H1 (cell line): ENCODE results near the gene PNRC1. TPM values are rescaled to one million over a fixed set of nuclear protein-coding genes. Genes with fewer than 3 reads are reported as not detected.

Source experiments
- CTCF ChIA-PET: fragments of 300-600 bp; sonication (Branson Sonifier 250); formaldehyde crosslinking; loops from one replicate; lab custom pipeline; 2021; ENCODE audit not compliant: partially characterized antibody; lab: Charles Lee
- POLR2A ChIA-PET: fragments of 300-600 bp; sonication (Branson Sonifier 250); formaldehyde crosslinking; loops from one replicate; lab custom pipeline; 2021; ENCODE audit warnings: inconsistent platforms; ENCODE audit not compliant: partially characterized antibody; lab: Charles Lee
- DNase-seq, 2 experiments: peaks; one replicate each; pipeline versions ENCODE4 v3.0.0 to v3.0.0-alpha.2; 2010 to 2022; ENCODE audit warnings: low spot score in 2 of 2, low read depth in 1 of 2, mixed read lengths in 1 of 2
- FAIRE-seq: peaks from 2 replicates; lab custom pipeline; 2011; peaks lifted over from hg19 to GRCh38; lab: Jason Lieb, UNC
- H2AFZ ChIP-seq: 2 replicates; pipeline ENCODE4 v1.8.1; 2012; ENCODE audit warnings: low read length, inconsistent platforms
- H2AK5ac ChIP-seq: 2 replicates; pipeline ENCODE4 v1.6.1; 2013; ENCODE audit warnings: low read depth, low read length
- H2BK120ac ChIP-seq: replicated peaks from 2 replicates; pipeline ENCODE3; 2013; ENCODE audit warnings: low read depth, low read length, inconsistent platforms
- H2BK12ac ChIP-seq: 2 replicates; pipeline ENCODE4 v1.6.1; 2013; ENCODE audit warnings: low read depth, low read length
- H2BK15ac ChIP-seq: 2 replicates; pipeline ENCODE4 v1.6.1; 2013; ENCODE audit warnings: low read length
- H2BK20ac ChIP-seq: 2 replicates; pipeline ENCODE4 v1.6.1; 2013; ENCODE audit warnings: low read length
- H2BK5ac ChIP-seq: 2 replicates; pipeline ENCODE4 v1.6.1; 2013; ENCODE audit warnings: low read depth, low read length
- H3K14ac ChIP-seq: 2 replicates; pipeline ENCODE4 v1.6.1; 2013; ENCODE audit warnings: inconsistent platforms; ENCODE audit not compliant: insufficient read length
- H3K18ac ChIP-seq: 2 replicates; pipeline ENCODE4 v1.6.1; 2013; ENCODE audit warnings: low read length; ENCODE audit errors: extremely low read depth
- H3K23ac ChIP-seq: 2 replicates; pipeline ENCODE4 v1.6.1; 2013; ENCODE audit warnings: inconsistent platforms; ENCODE audit not compliant: insufficient read length
- H3K23me2 ChIP-seq: 2 replicates; pipeline ENCODE4 v1.6.1; 2013; ENCODE audit warnings: low read depth, low read length
- H3K27ac ChIP-seq: 2 replicates; pipeline ENCODE4 v1.6.1; 2011; ENCODE audit warnings: low read depth, low read length, inconsistent platforms
- H3K27me3 ChIP-seq, 4 experiments: replicated peaks in 1 of 4; 1 replicate in 1 of 4; 2 replicates in 3 of 4; pipeline versions ENCODE4 v1.6.1 to v1.8.1; 2011 to 2013; ENCODE audit warnings: low read length in 3 of 4, mild to moderate bottlenecking in 3 of 4, inconsistent platforms in 2 of 4, mixed read lengths in 2 of 4, moderate library complexity in 1 of 4; ENCODE audit not compliant: control insufficient read depth in 3 of 4, insufficient read depth in 3 of 4; ENCODE audit errors: extremely low read depth in 1 of 4
- H3K36me3 ChIP-seq, 4 experiments: 2 replicates each; pipeline versions ENCODE4 v1.6.1 to v1.8.1; 2011 to 2013; ENCODE audit warnings: mild to moderate bottlenecking in 4 of 4, low read length in 3 of 4, moderate library complexity in 2 of 4, control low read depth in 1 of 4, inconsistent platforms in 1 of 4; ENCODE audit not compliant: insufficient read depth in 4 of 4, control insufficient read depth in 2 of 4
- H3K4ac ChIP-seq: replicated peaks from 2 replicates; pipeline ENCODE3; 2013; ENCODE audit warnings: low read length, low read depth, mixed read lengths, inconsistent platforms; ENCODE audit not compliant: insufficient read length
- H3K4me1 ChIP-seq, 4 experiments: replicated peaks in 1 of 4; 1 replicate in 1 of 4; 2 replicates in 3 of 4; pipeline versions ENCODE4 v1.6.1 to v1.8.1; 2011 to 2013; ENCODE audit warnings: low read length in 3 of 4, inconsistent platforms in 2 of 4, mixed read lengths in 1 of 4; ENCODE audit not compliant: insufficient read depth in 4 of 4, control insufficient read depth in 3 of 4
- H3K4me2 ChIP-seq, 2 experiments: 2 replicates each; pipeline versions ENCODE4 v1.6.1 to v1.8.1; 2011 to 2013; ENCODE audit warnings: low read depth in 2 of 2, low read length in 2 of 2, control low read depth in 1 of 2, inconsistent platforms in 1 of 2, mild to moderate bottlenecking in 1 of 2; ENCODE audit not compliant: insufficient read depth in 1 of 2
- H3K4me3 ChIP-seq, 4 experiments: fragments of 200-600, 300-600 bp in 1 of 4; sonication (generic), shearing (Covaris generic), sonication (Bioruptor Twin) in 1 of 4; 2 replicates each; pipeline versions ENCODE4 v1.5.1 to v1.8.1; 2011 to 2016; ENCODE audit warnings: low read length in 4 of 4, low read depth in 3 of 4, control low read depth in 2 of 4, inconsistent platforms in 2 of 4, mild to moderate bottlenecking in 2 of 4, mixed read lengths in 1 of 4, moderate library complexity in 1 of 4; ENCODE audit not compliant: insufficient read depth in 2 of 4; ENCODE audit errors: extremely low read depth in 1 of 4
- H3K56ac ChIP-seq: replicated peaks from 2 replicates; pipeline ENCODE3; 2013; ENCODE audit warnings: low read depth, mild to moderate bottlenecking, mixed read lengths, low read length, inconsistent platforms; ENCODE audit not compliant: insufficient read length
- H3K79me1 ChIP-seq: 2 replicates; pipeline ENCODE4 v1.6.1; 2013; ENCODE audit warnings: low read depth, low read length, control low read depth
- H3K79me2 ChIP-seq, 2 experiments: 2 replicates each; pipeline versions ENCODE4 v1.6.1 to v1.8.1; 2012 to 2013; ENCODE audit warnings: low read length in 2 of 2, mild to moderate bottlenecking in 2 of 2, inconsistent platforms in 1 of 2; ENCODE audit not compliant: insufficient read depth in 2 of 2, control insufficient read depth in 1 of 2
- H3K9ac ChIP-seq, 4 experiments: replicated peaks in 1 of 4; 1 replicate in 1 of 4; 2 replicates in 3 of 4; pipeline versions ENCODE4 v1.6.1 to v1.8.1; 2011 to 2013; ENCODE audit warnings: low read depth in 3 of 4, low read length in 3 of 4, control low read depth in 2 of 4, mild to moderate bottlenecking in 2 of 4, moderate library complexity in 2 of 4, inconsistent platforms in 1 of 4; ENCODE audit errors: extremely low read depth in 1 of 4
- H3K9me3 ChIP-seq, 2 experiments: 2 replicates each; pipeline versions ENCODE4 v1.6.1 to v1.8.1; 2012 to 2013; ENCODE audit warnings: mild to moderate bottlenecking in 2 of 2, moderate library complexity in 2 of 2, control low read depth in 1 of 2, inconsistent platforms in 1 of 2, low read depth in 1 of 2, low read length in 1 of 2, mixed read lengths in 1 of 2; ENCODE audit not compliant: insufficient read depth in 2 of 2
- H4K20me1 ChIP-seq, 2 experiments: replicated peaks in 1 of 2; 2 replicates each; pipeline versions ENCODE3 to v1.8.1; 2011 to 2013; ENCODE audit warnings: inconsistent platforms in 2 of 2, low read length in 2 of 2, mild to moderate bottlenecking in 1 of 2; ENCODE audit not compliant: insufficient read depth in 2 of 2, control insufficient read depth in 1 of 2
- H4K5ac ChIP-seq: 2 replicates; pipeline ENCODE4 v1.6.1; 2013; ENCODE audit warnings: low read length, low read depth, mixed read lengths, inconsistent platforms; ENCODE audit not compliant: insufficient read length
- H4K8ac ChIP-seq: 2 replicates; pipeline ENCODE4 v1.8.0; 2013; ENCODE audit warnings: mild to moderate bottlenecking, moderate library complexity, low read length, inconsistent platforms; ENCODE audit not compliant: insufficient read depth; ENCODE audit errors: extremely low read depth
- H4K91ac ChIP-seq: replicated peaks from 2 replicates; pipeline ENCODE3; 2013; ENCODE audit warnings: low read length, mixed read lengths, inconsistent platforms; ENCODE audit not compliant: insufficient read length
- SIN3A ChIP-seq, 2 experiments: IDR thresholded peaks in 1 of 2; conservative IDR thresholded peaks in 1 of 2; 2 replicates each; pipeline ENCODE4 v1.6.1; 2011 to 2012; ENCODE audit warnings: low read length in 2 of 2, improper control_type of control experiment in 1 of 2, low read depth in 1 of 2, mild to moderate bottlenecking in 1 of 2
- TAF1 ChIP-seq: IDR thresholded peaks from 2 replicates; pipeline ENCODE4 v1.6.1; 2011; ENCODE audit warnings: mild to moderate bottlenecking, low read depth, low read length
- WGBS, 2 experiments: shearing (Covaris generic) in 1 of 2; methylation state at CpG; one replicate each; pipeline versions ENCODE4 v1.1.6 to v1.1.7; 2013 to 2015; ENCODE audit warnings: low lambda C conversion rate in 2 of 2, mixed read lengths in 2 of 2, inconsistent platforms in 1 of 2, low coverage in 1 of 2, missing lambda C conversion rate in 1 of 2; ENCODE audit not compliant: insufficient replicate concordance in 2 of 2, insufficient coverage in 1 of 2, insufficient read length in 1 of 2; ENCODE audit errors: extremely low coverage in 1 of 2, missing lambda C conversion rate in 1 of 2; 5-methylcytosine and 5-hydroxymethylcytosine counted together
- polyA plus RNA-seq, 7 experiments: library from polyadenylated mRNA; depleted of rRNA in 3 of 7; stranded (reverse) in 5 of 7; unstranded in 2 of 7; fragments of >200 nt in 5 of 7; fragments of 200-250 nt in 2 of 7; gene quantifications; 1 replicate in 5 of 7; 2 replicates in 1 of 7; 4 replicates in 1 of 7; pipeline versions ENCODE4 v1.2.1 to v1.2.3, GENCODE V29; 2011 to 2013; ENCODE audit warnings: missing spikeins in 2 of 7, mixed read lengths in 2 of 7
- total RNA-seq: library from RNA; stranded (reverse); fragmentation: NEBNext Ultra II Directional; extraction: Animal tissue kit (Norgen Biotek cat#: 25700); gene quantifications from 2 replicates; pipeline ENCODE4 v1.2.1, GENCODE V29; 2021

The PNRC1 gene
- total and polyA plus RNA-seq, 2 of the 8 experiments (the other 6 are each of a cell fraction or from before 2014, with no cell fraction given) = 6.3 to 48.5 TPM

- Histone ChIP-seq H2BK20ac (no peak overlapping the region), H3K4me3 (peak overlapping the region; percentile 68 to 98 (median 94))
Measured at GRCh38 chr6:89081129-89081422, 525 bp downstream of the PNRC1 start.

More at GRCh38 chr6:89081129-89081422, 525 bp downstream of the PNRC1 start:
- no peaks in the 10 kb centered on the region for H3K79me1 ChIP-seq
- peak overlapping the region; percentile 96 for H4K91ac ChIP-seq
- no peak overlapping the region; the same call in 1 of the 2 replicates for H2AK5ac ChIP-seq
- peak overlapping the region; percentile 65; the same call in 1 of the 2 replicates for H2BK15ac ChIP-seq
- peak overlapping the region; percentile 83 to 98 for H3K4me2 ChIP-seq
- ChIA-PET CTCF (interaction anchor here (1.2 to 1.3 kb wide), 2 partner anchors 37 to 97 kb away, joined by 4 to 6 read pairs; partner anchors contain the start of gene SRSF12), POLR2A (interaction anchor here (0.8 to 2.1 kb wide), 15 partner anchors 9 to 1379 kb away, joined by 3 to 11 read pairs (median 4); partner anchors contain the start of genes AKIRIN2, RNGTT and SRSF12)
- WGBS, 2 experiments = 3% methylated on average over 24 of the region's 36 CpGs; no CpG with 5 or more reads in 1 of the 2 experiments
- no peak overlapping the region for H3K23ac ChIP-seq
- H4K5ac ChIP-seq = peak overlapping the region; percentile 95
- H3K4ac ChIP-seq = peak overlapping the region; percentile 46
- H3K9me3 ChIP-seq = no peaks in the 10 kb centered on the region
- H2BK5ac ChIP-seq = peak overlapping the region; percentile 98
- peaks cover 8 to 26% (median 13%) of the 10 kb centered on the region in 4 experiments for H3K4me1 ChIP-seq
- peaks cover 8% of the 10 kb centered on the region for H3K23me2 ChIP-seq
- H3K56ac ChIP-seq = peak overlapping the region; percentile 94
- DNase-seq (no peak), FAIRE-seq (no peak)
- 0 out of 2 replicates have a peak overlapping the region, but pooled peaks have one; percentile 93 for H3K18ac ChIP-seq
- peak overlapping the region; percentile 100 for H4K8ac ChIP-seq
- H4K20me1 ChIP-seq = peaks cover 6 to 8% of the 10 kb centered on the region in 2 experiments
- no peak overlapping the region for H2AFZ ChIP-seq
- H3K27ac ChIP-seq = peak overlapping the region; percentile 95
- H3K14ac ChIP-seq = no peak overlapping the region
- no peak overlapping the region for H2BK120ac ChIP-seq
- TF ChIP-seq SIN3A (conservative IDR thresholded peaks at IDR 0.05 in 1 of 2, IDR thresholded peaks at IDR 0.05 in 1 of 2; ENCODE audit: low read depth in 1 of 2, low read length in 2 of 2) = no peak
- 0 out of 2 replicates have a peak, but pooled peaks have one; percentile 5 for TF ChIP-seq TAF1
- peak overlapping the region; percentile 92 to 99 (median 96) for H3K9ac ChIP-seq
- H3K79me2 ChIP-seq = peaks cover 8 to 27% of the 10 kb centered on the region in 2 experiments; a peak in 3 of 4 replicates
- H3K36me3 ChIP-seq = peaks cover 0 to 19% (median 3%) of the 10 kb centered on the region in 4 experiments; a peak in 2 of 8 replicates
- H2BK12ac ChIP-seq = peak overlapping the region; percentile 98; the same call in 1 of the 2 replicates
- H3K27me3 ChIP-seq = no peaks in the 10 kb centered on the region
